Neural progenitor cell (in vitro differentiated cells): ENCODE data around the gene TBX5. TPM values are rescaled to one million over a fixed set of nuclear protein-coding genes. Genes with fewer than 3 reads are reported as not detected.

Source experiments
- DNase-seq: peaks from one replicate; pipeline ENCODE4 v3.0.0-alpha.2; 2016; ENCODE audit warnings: low spot score
- H2AFZ ChIP-seq: fragments of 200-600 bp; sonication (generic); replicated peaks from 2 replicates; pipeline ENCODE4 v1.6.1; 2016; ENCODE audit warnings: antibody characterized with exemption
- H3F3A ChIP-seq: fragments of 200-600 bp; sonication (generic); 2 replicates; pipeline ENCODE4 v1.6.1; 2016; ENCODE audit warnings: antibody characterized with exemption, low read depth
- H3K27ac ChIP-seq: fragments of 200-600 bp; sonication (generic); 2 replicates; pipeline ENCODE4 v1.5.1; 2016; ENCODE audit warnings: mild to moderate bottlenecking
- H3K27me3 ChIP-seq: fragments of 200-600 bp; sonication (generic); 2 replicates; pipeline ENCODE4 v1.6.1; 2016; ENCODE audit warnings: mild to moderate bottlenecking, moderate library complexity
- H3K36me3 ChIP-seq: fragments of 200-600 bp; sonication (generic); 2 replicates; pipeline ENCODE4 v1.5.1; 2016
- H3K4me1 ChIP-seq: fragments of 200-600 bp; sonication (generic); 2 replicates; pipeline ENCODE4 v1.6.1; 2016; ENCODE audit warnings: mixed run types
- H3K4me2 ChIP-seq: fragments of 200-600 bp; sonication (generic); 2 replicates; pipeline ENCODE4 v1.6.1; 2016
- H3K4me3 ChIP-seq: fragments of 200-600 bp; sonication (generic); 2 replicates; pipeline ENCODE4 v1.5.1; 2016
- H3K79me2 ChIP-seq: fragments of 200-600 bp; sonication (generic); 2 replicates; pipeline ENCODE4 v1.6.1; 2016; ENCODE audit warnings: low read depth
- H3K9ac ChIP-seq: fragments of 200-600 bp; sonication (generic); 2 replicates; pipeline ENCODE4 v1.6.1; 2016
- H3K9me3 ChIP-seq: fragments of 200-600 bp; sonication (generic); 2 replicates; pipeline ENCODE4 v1.5.1; 2016; ENCODE audit warnings: low read depth
- H4K20me1 ChIP-seq: fragments of 200-600 bp; sonication (generic); 2 replicates; pipeline ENCODE4 v1.6.1; 2016; ENCODE audit warnings: low read depth
- H3K27ac Mint-ChIP-seq: 3 replicates; pipeline ENCODE4 v1.8.0; 2021; ENCODE audit warnings: mixed read lengths
- H3K27me3 Mint-ChIP-seq: 2 replicates; pipeline ENCODE4 v1.8.0; 2022; ENCODE audit warnings: low read depth, mild to moderate bottlenecking, inconsistent platforms, moderate library complexity, mixed read lengths; ENCODE audit not compliant: insufficient read depth
- H3K36me3 Mint-ChIP-seq: 3 replicates; pipeline ENCODE4 v1.8.0; 2021; ENCODE audit warnings: mixed read lengths
- H3K4me1 Mint-ChIP-seq: 3 replicates; pipeline ENCODE4 v1.8.0; 2021; ENCODE audit warnings: mixed read lengths
- H3K4me3 Mint-ChIP-seq: 3 replicates; pipeline ENCODE4 v1.8.0; 2021; ENCODE audit warnings: mild to moderate bottlenecking, moderate library complexity, mixed read lengths
- H3K9me3 Mint-ChIP-seq: 3 replicates; pipeline ENCODE4 v1.8.0; 2020; ENCODE audit warnings: mixed read lengths
- CTCF ChIP-seq: fragments of 200-600 bp; sonication (generic); IDR thresholded peaks from 2 replicates; pipeline ENCODE4 v1.5.1; 2017; ENCODE audit warnings: antibody characterized with exemption, mild to moderate bottlenecking
- EZH2 ChIP-seq: fragments of 200-600 bp; sonication (generic); IDR thresholded peaks from 2 replicates; pipeline ENCODE4 v1.6.1; 2017; ENCODE audit warnings: antibody characterized with exemption, mild to moderate bottlenecking, moderate library complexity
- EZH2phosphoT487 ChIP-seq: fragments of 200-600 bp; sonication (generic); IDR thresholded peaks from 2 replicates; pipeline ENCODE4 v1.6.1; 2017; ENCODE audit warnings: antibody characterized with exemption
- total RNA-seq: library from RNA; depleted of rRNA; stranded (reverse); fragments of >200 nt; gene quantifications from 2 replicates; pipeline ENCODE4 v1.2.3, GENCODE V29; 2015; ENCODE audit warnings: low replicate concordance

The TBX5 gene
- total RNA-seq, 1 donor from 2014 or later, result not detected

DNA sequence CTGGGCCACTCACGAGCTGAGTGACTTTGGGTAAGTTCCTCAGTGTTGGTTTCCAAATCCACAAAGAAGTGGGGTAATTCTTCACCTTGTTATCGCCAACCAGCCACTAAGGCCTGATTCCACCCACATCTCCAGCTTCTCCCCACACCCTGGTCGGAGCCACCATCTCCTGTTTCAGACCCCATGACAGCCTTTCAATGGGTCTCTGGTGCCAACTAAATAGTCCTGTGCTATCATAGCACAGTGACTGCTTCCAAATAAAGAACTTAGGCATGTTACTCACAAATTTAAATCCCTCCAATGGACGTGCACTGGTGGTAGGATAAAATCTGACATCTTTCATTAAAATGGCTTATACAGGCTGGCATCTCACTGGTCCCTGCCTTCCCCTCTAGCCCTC lies 44.0 kb downstream of the TBX5 start:
- H3K27me3 ChIP-seq, result peaks cover 5% of the 10 kb centered on the region
- no peak overlapping the region for H3K27ac ChIP-seq
- H3K9ac ChIP-seq, result no peak overlapping the region
- no peaks in the 10 kb centered on the region for H4K20me1 ChIP-seq
- Mint-ChIP-seq H3K4me1 (no peaks in the 10 kb centered on the region), H3K27ac (no peak overlapping the region), H3K9me3 (no peaks in the 10 kb centered on the region), H3K27me3 (peaks cover 7% of the 10 kb centered on the region), H3K36me3 (no peaks in the 10 kb centered on the region), H3K4me3 (no peak overlapping the region)
- H3K4me3 ChIP-seq, result no peak overlapping the region
- no peak for TF ChIP-seq EZH2phosphoT487
- no peak for TF ChIP-seq CTCF
- TF ChIP-seq EZH2, result no peak
- no peaks in the 10 kb centered on the region for H3K79me2 ChIP-seq
- no peak overlapping the region for H2AFZ ChIP-seq
- no peaks in the 10 kb centered on the region for H3K9me3 ChIP-seq
- DNase-seq, result no peak
- no peaks in the 10 kb centered on the region for H3F3A ChIP-seq
- H3K4me1 ChIP-seq, result peaks cover 4% of the 10 kb centered on the region
- no peaks in the 10 kb centered on the region for H3K36me3 ChIP-seq
- no peak overlapping the region for H3K4me2 ChIP-seq

DNA sequence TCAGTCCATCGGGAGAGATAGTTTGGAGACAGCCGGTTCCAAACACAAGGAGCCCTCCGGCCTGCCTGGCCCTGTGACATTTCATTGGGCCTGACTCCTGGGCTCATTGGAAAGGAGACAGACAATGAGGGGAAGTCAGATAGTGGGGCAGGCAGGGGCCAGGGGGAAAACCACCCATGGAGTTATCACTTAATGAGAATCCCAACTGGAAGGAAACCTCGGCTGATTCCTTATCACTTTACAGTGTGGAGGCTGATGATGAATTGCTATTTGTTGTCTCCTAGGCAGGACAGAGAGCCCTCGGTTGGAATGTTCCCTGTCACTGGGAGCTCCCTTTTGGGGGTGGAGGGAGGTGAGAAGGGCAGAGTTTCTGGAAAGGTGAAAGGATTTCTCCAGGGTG lies 44.4 kb downstream of the TBX5 start:
- no peaks in the 10 kb centered on the region for H3K9me3 ChIP-seq
- peak overlapping the region; percentile 63 for H2AFZ ChIP-seq
- no peaks in the 10 kb centered on the region for H3K36me3 ChIP-seq
- H3K79me2 ChIP-seq, result no peaks in the 10 kb centered on the region
- H3K4me2 ChIP-seq, result no peak overlapping the region
- no peak overlapping the region for H3K9ac ChIP-seq
- Mint-ChIP-seq H3K9me3 (no peaks in the 10 kb centered on the region), H3K4me1 (no peaks in the 10 kb centered on the region), H3K4me3 (no peak overlapping the region), H3K27me3 (peaks cover 7% of the 10 kb centered on the region), H3K36me3 (no peaks in the 10 kb centered on the region), H3K27ac (no peak overlapping the region)
- no peak overlapping the region for H3K4me3 ChIP-seq
- no peak overlapping the region for H3K27ac ChIP-seq
- no peak for DNase-seq
- peaks cover 4% of the 10 kb centered on the region for H3K4me1 ChIP-seq
- no peaks in the 10 kb centered on the region for H4K20me1 ChIP-seq
- TF ChIP-seq EZH2, result no peak
- no peak for TF ChIP-seq CTCF
- no peak for TF ChIP-seq EZH2phosphoT487
- peaks cover 6% of the 10 kb centered on the region for H3K27me3 ChIP-seq
- H3F3A ChIP-seq, result no peaks in the 10 kb centered on the region

DNA sequence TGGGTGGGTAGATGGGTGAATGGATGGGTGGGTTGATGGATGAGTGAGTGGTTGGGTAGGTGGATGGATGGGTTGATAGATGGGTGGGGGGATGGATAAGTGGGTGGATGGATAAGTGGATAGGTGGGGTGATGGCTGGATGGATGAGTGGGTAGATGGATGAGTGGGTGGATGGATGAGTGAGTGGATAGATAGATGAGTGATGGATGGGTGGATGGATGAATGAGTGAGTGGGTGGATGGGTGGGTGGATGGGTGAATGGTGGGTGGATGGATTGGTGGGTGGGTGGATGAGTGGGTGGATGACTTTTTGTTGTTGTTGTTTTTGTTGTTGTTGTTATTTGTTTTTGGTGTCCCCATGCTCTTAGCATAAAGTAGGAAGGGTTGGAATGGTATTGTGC lies 45.5 kb downstream of the TBX5 start:
- Histone ChIP-seq H2AFZ (no peak overlapping the region), H3K27me3 (peaks cover 6% of the 10 kb centered on the region), H3K9ac (no peak overlapping the region), H3K27ac (no peak overlapping the region), H3K36me3 (no peaks in the 10 kb centered on the region), H3K4me1 (peaks cover 4% of the 10 kb centered on the region), H3K79me2 (no peaks in the 10 kb centered on the region), H3K4me2 (no peak overlapping the region), H4K20me1 (no peaks in the 10 kb centered on the region), H3F3A (no peaks in the 10 kb centered on the region), H3K4me3 (no peak overlapping the region), H3K9me3 (no peaks in the 10 kb centered on the region)
- Mint-ChIP-seq H3K4me3 (no peak overlapping the region), H3K36me3 (no peaks in the 10 kb centered on the region), H3K9me3 (no peaks in the 10 kb centered on the region), H3K27me3 (peaks cover 7% of the 10 kb centered on the region), H3K4me1 (no peaks in the 10 kb centered on the region), H3K27ac (no peak overlapping the region)
- DNase-seq, result no peak
- no peak for TF ChIP-seq CTCF
- TF ChIP-seq EZH2, result no peak
